ENCODE data around the gene POLE4.

- TF ChIP-seq POLR2A (IDR thresholded peaks at IDR 0.05; ENCODE audit: low read length): no peak
- no peak for TF ChIP-seq GATA1 (IDR thresholded peaks at IDR 0.05; ENCODE audit: low read depth, low read length)
These were observed 27.7 kb downstream of the POLE4 start for GRCh38 chr2:74985978-74986609.

Measured in erythroblast (primary cell).